Right lobe of liver (tissue), 4 donors: Measurements from ENCODE around the gene NFKBIZ.

Experiments
- POLR2A ChIP-seq: fragments of 450-650 bp; IDR thresholded peaks from one replicate; pipeline ENCODE4 v1.6.1; 2017; ENCODE audit warnings: antibody characterized with exemption, mild to moderate bottlenecking
- TF ChIP-seq, protein P1 (sequence below), 4 donors: fragments of 200-600 bp in 3 of 4; fragments of 450-650 bp in 1 of 4; IDR thresholded peaks; one replicate each; pipeline versions ENCODE4 v1.5.1 to v1.8.0; 2016 to 2022; ENCODE audit warnings: antibody characterized with exemption in 4 of 4, mild to moderate bottlenecking in 2 of 4
- donor health status: DM: no; HTN: no; CAD: no.
- donor health status: DM: no; HTN: no; CAD: no.
- donor health status: DM: no; HTN: yes; CAD: no.

DNA sequence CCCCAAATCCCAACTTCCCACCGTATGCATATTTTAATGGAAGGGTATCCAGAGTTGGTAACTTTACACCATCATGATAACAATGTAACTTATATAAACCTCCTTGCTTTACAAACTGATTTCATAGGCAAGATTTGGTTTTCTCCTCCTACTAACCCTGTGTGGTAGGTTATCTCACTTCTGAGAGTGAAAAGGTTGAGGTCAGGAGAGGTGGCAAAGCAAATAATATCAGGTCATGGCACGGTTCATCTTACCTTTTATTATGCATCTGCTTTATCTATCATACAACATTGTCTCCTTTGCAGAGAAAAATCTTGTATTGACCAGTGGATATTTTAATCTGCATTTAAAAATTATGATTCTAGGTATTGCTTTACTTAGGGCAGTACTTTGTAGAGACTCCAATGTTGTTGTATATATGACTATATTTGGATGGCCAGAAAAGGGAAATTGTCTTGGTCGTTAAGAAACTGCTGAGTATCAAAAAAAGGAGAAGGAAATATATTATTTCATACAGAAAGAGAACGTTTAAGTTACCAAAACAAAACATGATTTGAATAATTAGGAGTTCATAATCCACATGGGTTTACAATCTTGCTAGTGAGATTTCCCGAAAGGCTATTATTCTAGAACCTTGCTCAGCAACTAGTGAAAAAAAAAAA is 30.4 kb downstream of the NFKBIZ start:
- TF ChIP-seq, protein P1, sequence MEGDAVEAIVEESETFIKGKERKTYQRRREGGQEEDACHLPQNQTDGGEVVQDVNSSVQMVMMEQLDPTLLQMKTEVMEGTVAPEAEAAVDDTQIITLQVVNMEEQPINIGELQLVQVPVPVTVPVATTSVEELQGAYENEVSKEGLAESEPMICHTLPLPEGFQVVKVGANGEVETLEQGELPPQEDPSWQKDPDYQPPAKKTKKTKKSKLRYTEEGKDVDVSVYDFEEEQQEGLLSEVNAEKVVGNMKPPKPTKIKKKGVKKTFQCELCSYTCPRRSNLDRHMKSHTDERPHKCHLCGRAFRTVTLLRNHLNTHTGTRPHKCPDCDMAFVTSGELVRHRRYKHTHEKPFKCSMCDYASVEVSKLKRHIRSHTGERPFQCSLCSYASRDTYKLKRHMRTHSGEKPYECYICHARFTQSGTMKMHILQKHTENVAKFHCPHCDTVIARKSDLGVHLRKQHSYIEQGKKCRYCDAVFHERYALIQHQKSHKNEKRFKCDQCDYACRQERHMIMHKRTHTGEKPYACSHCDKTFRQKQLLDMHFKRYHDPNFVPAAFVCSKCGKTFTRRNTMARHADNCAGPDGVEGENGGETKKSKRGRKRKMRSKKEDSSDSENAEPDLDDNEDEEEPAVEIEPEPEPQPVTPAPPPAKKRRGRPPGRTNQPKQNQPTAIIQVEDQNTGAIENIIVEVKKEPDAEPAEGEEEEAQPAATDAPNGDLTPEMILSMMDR (IDR thresholded peaks at IDR 0.05), result no peak
- no peak for TF ChIP-seq POLR2A
